Smooth muscle cell of the brain vasculature (primary cell): ENCODE results near the gene TFR2.

Experiments
- DNase-seq: peaks from one replicate; pipeline ENCODE4 v3.0.0-alpha.2; 2012; ENCODE audit warnings: low read depth, low spot score

Gene TFR2

GRCh38 chr7:100572949-100573675 lies 68.2 kb downstream of the TFR2 start:
- no peak for DNase-seq

- DNase-seq: no peak
Observed at GRCh38 chr7:100572281-100572948, 68.9 kb downstream of the TFR2 start.

- DNase-seq: no peak
Observed at GRCh38 chr7:100571829-100572116, 69.6 kb downstream of the TFR2 start.

- DNase-seq: no peak
Observed at GRCh38 chr7:100570954-100571828, 70.2 kb downstream of the TFR2 start.
